C4-2B (cell line): Measurements from ENCODE around the gene SLIT3.

Source experiments
- CTCF ChIP-seq: fragments of 450-650 bp; conservative IDR thresholded peaks from 2 replicates; pipeline ENCODE4 v1.5.1; 2017; ENCODE audit warnings: mild to moderate bottlenecking
- ZFX ChIP-seq: fragments of 450-650 bp; IDR thresholded peaks from 2 replicates; pipeline ENCODE4 v1.6.1; 2017

- no peak for TF ChIP-seq CTCF
- TF ChIP-seq ZFX: no peak
Observed at GRCh38 chr5:168858994-168859393, 441.9 kb downstream of the SLIT3 start.
